Measurements from ENCODE around the gene RNASEH2A.

DNA sequence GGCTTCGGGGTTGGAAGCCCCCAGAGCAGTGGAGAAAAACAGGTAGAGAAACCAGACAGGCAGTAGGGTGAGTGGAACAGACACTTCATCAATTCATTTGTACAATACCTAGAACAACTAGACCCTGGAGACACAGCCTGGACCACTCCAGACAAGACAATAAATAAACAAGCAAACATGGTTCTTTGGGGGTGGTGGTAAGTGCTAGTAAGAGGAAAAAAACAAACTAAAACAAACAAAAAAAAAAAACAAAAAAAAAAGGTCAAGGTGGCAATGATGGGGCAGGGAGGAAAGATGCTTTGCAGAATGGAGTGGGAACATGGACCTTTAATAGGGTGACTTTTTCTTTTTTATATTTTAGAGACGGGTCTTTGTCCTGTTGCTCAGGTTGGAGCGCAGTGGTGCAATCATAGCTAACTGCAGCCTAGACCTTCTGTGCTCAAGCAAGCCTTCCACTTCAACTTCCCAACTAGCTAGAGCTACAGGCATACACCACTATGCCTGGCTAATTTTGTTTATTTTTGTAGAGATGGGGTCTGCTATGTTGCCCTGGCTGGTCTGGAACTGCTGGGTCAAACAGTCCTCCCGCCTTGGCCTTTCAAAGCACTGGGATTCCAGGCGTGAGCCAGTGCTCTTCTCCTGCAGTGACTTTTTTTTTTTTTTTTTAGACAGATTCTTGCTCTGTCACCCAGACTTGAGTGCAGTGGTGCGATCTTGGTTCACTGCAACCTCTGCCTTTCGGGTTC, 12.0 kb upstream of the RNASEH2A start:
- TF ChIP-seq POLR2A (IDR thresholded peaks at IDR 0.05; ENCODE audit: low read length) (no peak), GATA1 (IDR thresholded peaks at IDR 0.05; ENCODE audit: low read depth, low read length) (no peak)
